ENCODE data around the gene VDAC2.
"Not testable (repeated sequence)": the region's sequence is repeated elsewhere in the genome, so short reads cannot be mapped to it uniquely, and the experiment has no call there.

Gene VDAC2

DNA sequence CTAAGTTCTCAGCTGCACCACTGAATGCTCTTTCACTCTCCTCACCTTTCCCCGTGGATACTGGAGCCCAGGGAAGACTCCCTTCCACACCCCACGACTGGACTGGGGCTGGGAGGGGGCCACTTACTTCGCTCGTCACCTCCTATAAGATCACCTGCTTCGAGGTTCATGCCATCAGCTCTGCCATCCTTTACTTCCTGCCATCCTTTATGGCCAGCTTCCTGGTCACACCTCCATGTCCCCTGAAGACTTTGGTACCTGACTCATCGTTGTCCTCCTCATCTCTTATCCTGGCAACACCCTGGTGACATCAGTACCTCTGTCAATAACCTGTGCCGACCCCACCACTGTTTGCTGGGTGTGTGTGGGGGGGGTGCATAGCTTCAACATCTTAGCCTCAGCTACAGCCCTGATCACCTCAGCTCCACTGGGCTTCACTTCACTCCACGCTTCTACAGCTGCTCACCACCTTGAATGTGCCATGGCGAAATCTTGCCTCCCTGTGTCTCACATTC, 8.7 kb upstream of the VDAC2 start:
- no peak for DNase-seq

DNA sequence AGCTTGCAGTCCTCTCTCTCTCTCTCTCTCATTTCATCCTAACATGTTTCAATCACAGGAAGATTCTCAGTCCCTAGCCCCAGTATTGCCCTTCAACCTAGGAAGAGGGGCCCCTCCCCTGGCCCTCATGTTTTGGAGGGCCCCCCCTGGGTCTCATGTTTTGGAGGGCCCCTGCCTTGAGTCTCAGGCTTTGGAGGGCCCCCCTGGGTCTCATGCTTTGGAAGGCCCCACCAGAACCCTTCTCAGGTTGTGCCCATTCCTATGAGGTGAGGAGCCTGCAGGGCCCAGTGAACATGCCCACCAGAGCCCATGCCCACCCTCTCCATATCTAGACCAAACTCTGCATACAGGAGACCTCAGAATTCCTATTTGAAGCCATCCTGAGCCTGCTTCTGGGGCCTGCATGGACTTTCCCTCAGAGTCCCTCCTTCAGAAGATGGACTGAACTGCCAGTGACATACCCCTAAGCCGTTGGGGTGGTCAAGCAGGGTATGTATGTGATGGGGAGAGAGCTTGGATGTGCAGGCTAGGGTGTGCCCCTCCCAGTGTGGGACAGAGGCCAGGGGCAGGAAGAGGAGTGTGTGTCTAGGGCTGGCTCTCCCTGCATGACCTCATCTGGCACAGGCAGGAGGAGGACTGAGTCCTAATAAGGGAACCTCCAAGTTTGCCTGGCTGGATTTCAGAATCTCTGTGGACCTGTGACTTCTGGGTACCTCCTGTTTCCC, 8.1 kb upstream of the VDAC2 start:
- no peak for DNase-seq

DNA sequence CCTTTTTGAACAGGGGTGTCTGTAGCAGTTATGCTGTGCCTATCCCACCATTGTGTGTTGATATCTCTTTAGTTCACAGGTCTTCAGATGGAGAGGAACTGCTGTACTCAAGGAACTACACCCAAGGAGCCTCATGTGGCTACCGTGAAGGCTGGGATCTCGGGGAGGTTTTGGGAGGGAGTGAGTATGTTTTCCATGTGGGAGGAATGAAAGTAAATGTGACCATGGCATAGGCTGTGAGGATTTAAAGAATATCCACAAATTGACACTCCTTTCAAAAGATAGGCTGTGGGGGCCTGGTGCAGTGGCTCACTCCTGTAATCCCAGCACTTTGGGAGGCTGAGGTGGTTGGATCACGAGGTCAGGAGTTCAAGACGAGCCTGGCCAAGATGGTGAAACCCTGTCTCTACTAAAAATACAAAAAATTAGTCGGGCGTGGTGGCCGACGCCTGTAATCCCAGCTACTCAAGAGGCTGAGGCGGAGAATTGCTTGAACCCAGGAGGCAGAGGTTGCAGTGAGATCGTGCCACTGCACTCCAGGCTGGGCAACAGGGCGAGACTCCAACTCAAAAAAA, 7.5 kb upstream of the VDAC2 start:
- not testable (repeated sequence) for DNase-seq

DNA sequence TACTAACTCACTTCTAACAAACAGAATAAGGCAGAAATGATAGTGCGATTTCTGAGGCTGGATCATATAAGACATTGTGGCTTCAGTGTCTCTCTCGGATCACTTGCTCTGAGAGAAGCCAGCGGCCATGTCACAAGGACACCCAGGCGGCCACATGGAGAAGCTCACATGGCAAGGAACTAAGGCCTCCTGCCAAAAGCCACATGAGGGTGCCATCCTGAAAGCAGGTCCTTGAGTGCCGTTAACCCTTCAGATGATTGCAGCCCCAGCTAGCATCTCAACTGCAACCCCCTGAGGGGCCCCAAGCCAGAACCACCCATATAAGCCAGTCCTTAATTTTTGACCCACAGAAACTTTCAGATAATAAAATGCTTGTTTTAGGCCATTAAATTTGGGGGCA, 6.9 kb upstream of the VDAC2 start:
- no peak for DNase-seq

DNA sequence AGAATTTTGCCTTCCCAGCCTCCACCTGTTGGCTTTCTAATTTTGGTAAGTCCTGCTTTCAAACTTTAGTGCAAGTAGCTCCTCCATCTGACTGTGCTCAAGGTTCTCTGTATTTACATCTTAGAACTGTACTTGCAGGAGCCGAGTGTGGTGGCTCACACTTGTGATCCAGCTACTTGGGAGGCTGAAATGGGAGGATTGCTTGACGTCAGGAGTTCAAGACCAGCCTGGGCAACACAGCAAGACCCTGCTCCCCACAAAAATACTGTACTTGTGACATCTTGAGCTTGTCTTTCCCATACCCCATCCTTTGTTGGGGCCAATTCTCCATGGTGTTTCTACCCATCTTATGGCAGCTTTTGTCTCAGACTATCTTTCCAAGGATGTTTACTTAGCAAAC, 4.7 kb upstream of the VDAC2 start:
- DNase-seq, result no peak

DNA sequence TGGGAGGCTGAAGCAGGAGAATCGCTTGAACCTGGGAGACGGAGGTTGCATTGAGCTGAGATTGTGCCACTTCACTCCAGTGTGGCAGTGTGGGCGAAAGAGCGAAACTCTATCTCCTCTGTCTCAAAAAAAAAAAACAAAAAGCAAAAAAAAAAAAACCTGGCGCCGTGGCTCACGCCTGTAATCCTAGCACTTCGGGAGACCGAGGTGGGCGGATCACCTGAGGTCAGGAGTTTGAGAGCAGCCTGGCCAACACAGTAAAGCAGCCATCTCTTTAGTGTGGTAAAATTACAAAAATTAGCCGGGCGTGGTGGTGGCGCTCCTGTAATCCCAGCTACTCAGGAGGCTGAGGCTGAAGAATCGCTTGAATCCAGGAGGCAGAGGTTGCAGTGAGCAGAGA, 4.0 kb upstream of the VDAC2 start:
- not testable (repeated sequence) for DNase-seq

DNA sequence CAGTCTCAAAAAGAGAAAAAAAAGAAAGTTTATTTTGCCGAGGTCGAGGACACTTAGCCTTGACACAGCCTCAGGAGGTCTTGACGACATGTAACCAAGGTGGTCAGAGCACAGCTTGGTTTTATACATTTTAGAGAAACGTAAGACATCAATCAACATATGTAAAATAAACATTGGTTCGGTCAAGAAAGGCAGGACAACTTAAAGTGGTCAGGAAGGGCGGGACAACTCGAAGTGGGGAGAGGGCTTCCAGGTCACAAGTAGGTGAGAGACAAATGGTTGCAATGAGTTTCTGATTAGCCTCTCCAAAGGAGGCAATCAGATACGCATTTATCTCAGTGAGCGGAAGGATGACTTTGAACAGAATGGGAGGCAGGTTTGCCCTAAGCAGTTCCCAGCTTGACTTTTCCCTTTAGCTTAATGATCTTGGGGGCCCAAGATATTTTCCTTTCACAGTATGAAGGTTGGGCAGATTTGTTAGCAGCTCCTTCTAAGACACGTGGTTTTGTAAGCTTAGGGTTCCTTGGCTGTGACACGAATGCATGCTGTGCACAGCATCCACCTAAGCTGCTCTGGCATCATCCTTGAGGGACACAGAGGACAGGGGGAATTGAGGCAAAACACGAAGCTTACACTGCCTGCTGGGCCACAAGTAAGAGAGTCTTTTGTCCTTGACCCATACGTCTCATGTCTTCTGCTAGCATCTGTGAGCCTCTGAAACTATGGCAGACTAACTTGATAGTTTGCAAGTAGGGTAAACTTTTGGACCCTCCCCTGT, 3.3 kb upstream of the VDAC2 start:
- DNase-seq, result no peak

DNA sequence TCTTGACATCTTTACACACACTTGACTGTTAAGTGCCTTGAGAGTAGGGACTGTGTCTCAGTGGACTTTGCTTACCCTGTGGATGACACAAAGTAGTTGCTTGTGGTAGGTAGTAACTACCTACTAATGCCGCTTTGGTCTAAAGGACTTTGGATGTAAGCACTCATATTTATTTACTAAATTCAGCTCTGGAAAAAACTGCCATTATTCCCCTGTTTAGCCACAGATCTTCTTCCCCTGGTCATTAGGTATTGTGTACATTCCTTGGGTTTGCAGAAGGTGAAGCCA, 2.8 kb upstream of the VDAC2 start:
- no peak for DNase-seq

DNA sequence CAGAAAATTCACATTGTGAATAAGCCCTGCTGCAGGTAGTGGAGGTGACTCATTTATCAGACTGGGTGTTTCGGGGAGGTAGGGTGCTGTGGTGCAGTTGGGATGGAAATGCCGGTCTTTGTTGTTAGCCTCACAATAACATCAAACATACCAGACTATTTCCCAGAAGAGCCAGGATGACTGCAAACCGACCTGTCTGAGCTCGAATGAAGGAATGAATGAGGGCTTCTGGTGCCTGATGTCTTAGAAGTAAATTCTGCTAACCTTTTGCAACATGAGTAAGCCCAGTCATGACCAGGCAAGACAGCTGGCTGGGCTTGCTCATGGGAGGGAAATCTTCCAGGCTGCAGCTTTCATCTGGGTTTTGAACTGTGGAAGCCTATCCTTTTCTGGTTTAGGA, 2.4 kb upstream of the VDAC2 start:
- DNase-seq, result no peak

DNA sequence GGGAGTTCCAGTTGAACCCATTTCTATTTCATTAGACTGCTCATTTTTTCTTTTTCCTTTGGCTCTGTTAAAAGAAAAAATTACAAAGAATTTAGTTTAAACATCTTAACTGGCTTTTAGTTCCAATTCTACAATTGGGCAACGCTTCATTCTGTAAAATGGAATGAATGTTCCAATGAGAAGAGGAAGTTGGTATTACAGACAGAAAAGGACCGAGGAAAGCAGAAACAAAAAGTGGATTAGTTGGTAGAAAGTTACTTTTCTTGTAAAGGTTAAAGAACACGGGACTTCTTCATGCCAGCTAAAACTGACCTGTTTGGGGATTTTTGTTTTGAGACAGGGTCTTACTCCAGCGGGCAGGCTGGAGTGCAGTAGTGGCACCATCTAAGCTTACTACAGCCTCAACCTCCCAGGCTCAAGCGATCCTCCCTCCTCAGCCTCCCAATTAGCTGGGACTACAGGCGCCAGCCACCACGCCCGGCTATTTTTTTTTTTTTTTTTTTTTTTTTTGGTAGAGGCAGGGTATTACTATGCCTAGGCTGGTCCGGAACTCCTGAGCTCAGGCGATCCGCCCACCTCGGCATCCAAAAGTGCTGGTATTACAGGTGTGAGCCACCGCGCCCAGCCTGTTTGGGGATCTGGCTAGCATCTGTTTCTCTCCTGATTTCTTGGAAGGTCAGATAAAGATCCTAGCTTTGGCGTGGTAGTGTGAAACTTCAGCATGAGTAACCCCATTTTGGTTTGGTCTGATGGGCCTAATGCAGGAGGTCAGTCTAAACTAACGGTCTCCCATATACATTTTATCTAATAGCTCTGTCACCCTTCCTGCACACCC, 1.3 kb upstream of the VDAC2 start:
- DNase-seq, result no peak

DNA sequence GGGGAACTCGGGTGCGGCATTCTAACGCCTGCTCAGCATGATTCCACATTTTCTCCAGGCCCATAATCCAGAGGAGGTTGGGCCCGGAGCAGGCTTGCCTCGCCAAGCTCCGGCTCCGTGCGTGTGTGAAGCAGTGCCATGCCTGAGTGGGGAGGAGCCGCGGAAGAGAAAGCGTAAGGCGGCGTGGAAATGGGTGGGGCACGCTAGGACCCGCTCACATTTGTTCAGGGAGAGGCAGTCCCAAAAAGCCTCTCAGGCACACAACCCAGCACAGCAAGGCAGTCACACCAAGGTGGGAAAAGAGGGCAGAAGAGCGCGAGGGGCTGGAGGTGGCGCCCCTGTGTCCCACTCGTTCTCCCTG, 695 bp upstream of the VDAC2 start:
- DNase-seq, result peak; percentile 79 to 80

DNA sequence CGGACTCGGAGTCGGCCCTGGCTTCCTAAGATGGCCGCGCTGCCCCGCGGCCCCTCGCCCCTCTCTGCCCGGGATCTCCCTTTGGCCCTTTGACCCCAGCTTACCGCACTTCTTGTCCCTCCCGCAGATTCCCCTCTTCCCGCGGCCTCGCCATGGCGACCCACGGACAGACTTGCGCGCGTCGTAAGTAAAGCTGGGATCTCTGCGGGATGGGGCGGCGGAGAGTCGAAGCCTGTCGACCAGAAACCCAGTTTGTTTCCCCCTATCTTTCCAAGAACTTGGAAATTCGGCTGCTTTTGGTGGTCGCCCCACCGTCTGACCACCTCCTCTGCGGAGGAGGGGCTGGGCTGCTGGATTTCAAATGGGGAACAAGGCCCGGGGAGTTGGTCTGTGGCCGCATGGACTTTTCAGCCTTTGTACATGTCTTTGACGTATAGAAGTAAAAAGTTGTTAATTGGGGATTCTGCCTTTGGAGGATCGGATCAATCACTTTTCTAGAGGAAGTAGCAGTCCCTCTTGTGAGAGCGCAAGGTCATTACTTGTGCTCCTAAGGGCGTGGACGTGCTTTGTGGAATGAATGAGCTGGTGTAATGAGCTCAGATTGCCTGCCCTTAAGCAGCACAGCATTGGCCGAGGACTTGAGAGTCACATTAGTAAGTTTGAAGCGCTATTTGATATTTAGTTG, 553 bp downstream of the VDAC2 start:
- peak; percentile 27 to 42 for DNase-seq

DNA sequence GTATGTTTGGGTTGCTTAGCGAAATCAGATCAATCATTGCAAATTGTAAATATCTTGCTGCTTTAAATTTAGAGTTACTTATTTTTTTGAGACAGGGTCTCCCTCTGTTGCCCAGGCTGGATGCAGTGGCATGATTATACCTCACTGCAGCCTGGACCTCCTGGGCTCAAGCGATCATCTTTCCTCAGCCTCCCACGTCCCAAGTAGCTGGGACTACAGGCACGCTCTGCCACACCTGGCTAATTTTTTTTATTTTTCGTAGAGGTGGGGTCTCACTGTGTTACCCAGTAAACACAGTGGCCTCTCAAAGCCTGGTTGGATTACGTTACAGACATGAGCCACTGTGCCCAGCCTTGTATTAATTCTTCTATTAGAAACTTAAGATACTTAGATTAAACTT, 1.7 kb downstream of the VDAC2 start:
- no peak for DNase-seq

DNA sequence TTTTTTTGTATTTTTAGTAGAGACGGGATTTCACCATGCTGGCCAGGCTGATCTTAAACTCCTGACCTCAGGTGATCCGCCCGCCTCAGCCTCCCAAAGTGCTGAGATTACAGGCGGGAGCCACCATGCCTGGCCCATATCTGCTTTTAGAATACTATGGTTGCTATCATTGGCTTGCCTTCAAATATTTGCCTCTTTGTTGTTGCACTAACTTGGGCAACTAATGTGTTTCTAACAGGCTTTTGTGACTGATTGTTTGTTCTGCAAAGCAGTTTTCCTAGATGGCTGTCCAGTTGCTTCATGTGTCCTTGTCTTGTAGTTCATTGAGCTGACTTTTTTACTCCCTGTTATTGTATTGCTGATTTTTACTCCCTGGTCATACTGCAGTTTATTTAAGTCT, 9.7 kb downstream of the VDAC2 start:
- DNase-seq, result no peak

DNA sequence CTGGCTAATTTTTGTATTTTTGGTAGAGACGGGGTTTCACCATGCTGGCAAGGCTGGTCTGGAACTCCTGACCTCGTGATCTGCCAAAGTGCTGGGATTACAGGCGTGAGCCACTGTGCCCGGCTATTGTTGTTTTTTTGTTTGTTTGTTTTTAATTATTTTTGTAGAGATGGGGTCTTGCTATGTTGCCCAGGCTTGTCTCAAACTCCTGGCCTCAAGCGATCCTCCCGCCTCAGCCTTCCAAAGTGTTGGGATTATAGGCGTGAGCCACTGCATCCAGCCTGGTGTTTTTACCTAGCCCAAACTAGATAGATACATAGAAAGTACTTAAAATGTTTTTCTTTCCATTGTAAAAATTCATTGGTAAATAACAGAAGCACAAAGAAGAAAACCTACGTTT, 10.9 kb downstream of the VDAC2 start:
- DNase-seq, result not testable (repeated sequence)

DNA sequence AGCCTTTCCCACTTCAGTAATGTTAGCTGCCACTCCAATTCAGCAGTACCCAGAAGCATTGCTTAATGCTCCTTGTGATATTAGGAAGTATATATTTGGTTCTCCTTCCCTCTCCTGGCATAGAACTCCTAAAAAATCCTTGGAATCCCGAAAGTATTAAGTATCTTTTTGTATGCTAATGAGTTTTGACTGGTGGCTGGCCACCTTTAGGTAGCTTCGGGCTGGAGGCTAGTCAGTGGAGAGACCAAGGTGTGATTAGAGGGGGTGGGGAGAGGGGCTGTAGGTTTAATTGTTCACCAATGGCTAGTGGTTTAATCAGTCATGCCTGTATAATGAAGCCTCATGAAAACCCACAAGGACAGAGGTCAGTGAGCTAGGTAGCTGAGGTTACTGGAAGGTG, 12.9 kb downstream of the VDAC2 start:
- no peak for DNase-seq

DNA sequence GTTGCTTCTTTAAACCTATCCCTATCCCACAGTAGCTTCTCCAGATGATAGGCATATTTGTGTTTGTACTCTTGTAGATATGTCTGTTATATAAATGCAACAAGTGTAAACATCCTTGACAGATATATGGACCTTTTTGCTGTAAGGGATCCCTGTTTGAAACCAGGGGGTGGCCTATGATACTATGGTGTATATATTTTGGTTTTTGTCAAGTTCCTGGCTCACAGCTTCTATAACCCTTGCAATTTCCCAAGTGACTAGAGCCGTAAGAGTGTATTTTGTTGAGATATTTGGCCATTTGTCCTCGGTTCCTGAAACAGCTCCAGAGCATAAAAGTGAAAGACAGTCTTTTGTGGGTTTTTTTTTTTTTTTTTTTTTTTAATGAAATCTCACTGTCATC, 15.5 kb downstream of the VDAC2 start:
- no peak for DNase-seq

DNA sequence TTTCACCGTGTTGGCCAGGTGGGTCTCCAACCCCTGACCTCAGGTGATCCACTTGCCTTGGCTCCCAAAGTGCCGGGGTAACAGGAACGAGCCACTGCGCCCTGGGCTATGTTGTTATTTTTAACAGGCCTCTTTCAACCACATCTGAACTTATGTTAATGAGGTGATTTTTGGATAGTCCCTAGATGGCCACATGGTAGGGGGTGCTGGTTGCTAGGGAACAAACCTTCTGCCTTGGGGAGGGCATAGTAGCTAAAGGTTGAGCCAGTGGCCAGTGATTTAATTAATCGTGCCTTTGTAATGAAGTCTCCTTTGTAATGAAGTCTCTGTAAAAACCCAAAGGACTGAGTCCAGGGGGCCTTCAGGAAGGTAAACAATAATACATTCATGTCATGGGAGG, 16.1 kb downstream of the VDAC2 start:
- no peak for DNase-seq

DNA sequence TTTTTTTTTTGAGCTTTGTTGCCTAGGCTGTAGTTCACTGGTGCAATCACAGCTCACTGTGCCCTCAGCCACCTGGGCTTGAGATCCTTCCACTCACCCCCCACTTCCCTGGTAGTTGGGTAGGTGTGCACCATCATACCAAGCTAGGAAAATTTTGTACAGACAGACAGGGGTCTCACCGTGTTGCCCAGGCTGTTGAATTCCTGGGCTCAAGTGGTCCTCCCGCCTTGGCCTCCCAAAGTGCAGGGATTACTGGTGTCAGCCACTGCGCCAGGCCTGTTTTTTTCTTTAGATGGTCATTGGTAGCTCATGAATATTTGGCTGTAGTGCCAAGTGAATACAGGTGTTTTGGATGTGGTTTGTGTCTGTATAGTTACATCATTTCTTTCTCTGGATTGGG, 17.7 kb downstream of the VDAC2 start:
- no peak for DNase-seq

DNA sequence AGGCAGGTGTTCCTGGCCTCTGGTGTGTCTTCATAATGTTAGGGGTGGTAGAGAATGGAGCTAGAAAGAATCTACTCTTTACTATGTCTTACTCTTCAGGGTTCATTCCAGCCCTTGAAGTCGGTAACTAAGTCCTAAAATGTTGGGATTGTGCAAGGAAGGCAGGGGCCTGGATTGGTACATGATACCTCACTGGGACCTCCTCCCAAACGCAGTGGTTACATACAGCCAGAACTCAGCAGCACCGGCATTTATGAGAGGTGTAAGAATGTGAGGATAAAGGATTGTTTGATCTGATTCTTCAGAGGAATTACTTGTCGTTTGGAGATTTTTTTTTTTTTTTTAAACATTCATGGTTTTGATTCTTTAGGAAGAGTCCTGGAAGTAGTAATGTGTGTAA, 18.2 kb downstream of the VDAC2 start:
- no peak for DNase-seq

DNA sequence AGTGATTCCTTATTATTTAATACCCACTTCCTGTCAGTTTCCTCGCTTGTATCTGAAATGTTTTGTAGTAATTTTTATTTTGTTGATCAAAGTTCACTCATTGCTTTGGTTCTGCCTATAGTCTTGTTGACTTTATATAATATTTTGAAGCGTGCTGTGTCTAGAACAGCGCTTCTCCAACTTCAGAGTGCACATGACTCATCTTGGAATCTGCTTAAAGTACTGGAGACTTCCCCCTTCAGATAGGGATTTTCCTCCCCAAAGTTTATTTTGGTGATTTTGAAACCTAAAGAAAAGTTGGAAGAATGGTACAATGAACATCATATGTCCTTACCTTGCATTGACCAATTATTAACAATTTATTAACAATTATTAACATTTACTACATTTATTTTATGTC, 19.4 kb downstream of the VDAC2 start:
- DNase-seq, result no peak

DNA sequence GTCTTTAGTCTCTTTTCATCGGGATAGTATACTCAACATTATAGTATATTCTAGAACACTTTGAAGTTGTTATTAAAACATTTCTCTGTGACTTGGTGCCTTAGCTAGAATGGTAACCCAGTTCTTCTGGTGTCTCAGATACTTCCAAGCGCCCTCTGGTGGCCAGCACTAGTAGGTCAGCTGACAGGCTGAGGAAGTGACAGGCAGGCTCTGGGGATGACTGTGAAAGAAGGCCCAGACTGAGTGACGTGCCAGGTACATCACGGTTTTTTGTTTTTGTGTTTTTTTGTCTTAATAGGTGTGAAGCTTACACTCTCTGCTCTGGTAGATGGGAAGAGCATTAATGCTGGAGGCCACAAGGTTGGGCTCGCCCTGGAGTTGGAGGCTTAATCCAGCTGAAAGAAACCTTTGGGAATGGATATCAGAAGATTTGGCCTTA, 20.0 kb downstream of the VDAC2 start:
- peak; percentile 94 to 97 for DNase-seq
